Measurements from ENCODE around the gene SPATA24.
"Not testable (repeated sequence)": the region's sequence is repeated elsewhere in the genome, so short reads cannot be mapped to it uniquely, and the experiment has no call there.

Gene SPATA24

DNA sequence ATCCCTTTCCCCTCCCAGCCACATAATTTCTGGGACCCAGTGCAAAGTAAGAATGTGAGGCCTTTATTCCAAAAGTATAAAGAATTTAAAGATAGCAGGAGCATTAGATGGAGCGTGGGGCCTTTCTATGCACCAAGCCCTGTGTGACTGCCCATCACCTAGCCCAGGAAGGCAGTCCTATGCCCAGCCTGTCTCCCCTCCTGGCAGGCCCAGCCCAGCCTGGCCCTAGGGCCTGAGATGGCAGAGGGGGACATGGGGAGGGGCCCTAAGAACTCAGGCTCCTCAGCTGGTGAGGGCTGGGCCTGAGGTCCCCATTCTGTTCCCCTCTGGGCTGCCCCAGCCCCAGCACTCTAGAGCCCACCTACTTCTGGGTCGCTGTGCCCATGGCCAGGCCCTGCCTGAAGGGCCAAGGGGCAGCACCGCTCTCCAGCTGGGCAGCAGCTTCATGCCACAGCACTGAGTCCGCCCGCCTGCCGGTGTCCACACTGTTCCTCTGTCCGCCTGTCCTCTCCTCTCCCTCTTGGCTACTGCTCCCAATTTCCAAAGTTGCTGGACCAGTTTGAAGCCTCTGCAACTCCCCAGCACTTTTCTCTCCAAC is 19.8 kb downstream of the SPATA24 start:
- DNase-seq (ENCODE audit: low read depth in 3 of 3, low spot score in 1 of 3), result no peak

DNA sequence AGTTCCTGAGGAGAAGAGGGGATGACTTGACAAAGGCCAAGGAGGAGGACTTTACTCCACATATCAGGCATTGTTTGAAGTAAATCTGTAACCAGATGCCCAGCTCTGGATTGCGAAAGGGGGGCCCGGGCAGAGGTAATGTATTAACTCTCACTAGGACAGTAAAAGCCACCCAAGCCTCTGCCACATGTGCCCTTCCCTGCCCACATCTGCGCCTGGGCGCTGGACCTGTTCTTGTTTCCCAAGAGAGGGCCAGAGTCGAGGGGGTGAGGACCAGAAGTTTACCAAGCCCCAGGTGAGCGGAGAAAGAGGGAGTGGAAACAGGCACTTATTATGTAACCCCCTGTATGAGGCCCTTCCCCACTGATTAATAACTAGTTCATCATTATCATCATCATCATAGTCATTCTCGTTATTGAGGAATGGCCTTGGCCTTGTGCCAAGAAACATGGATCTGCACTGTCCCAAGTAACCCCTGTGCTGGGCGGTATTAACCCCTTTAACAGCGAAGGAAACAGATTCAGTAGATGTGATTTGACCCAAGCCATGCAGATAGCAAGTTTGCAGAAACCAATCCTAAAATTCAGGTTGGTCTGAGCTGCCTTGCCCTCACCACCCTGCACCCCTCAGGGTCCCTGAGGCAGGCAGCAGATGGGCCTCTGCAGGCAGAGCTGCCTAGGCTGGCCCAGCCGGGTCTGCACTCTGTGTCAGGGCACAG is 20.5 kb downstream of the SPATA24 start, which contains the start of gene SLC23A1:
TSS of gene SLC23A1 (minus strand) at position 23 of the 718 bp plus-strand sequence. CDS start 44 bp downstream, outside the sequence.
- DNase-seq (ENCODE audit: low read depth in 3 of 3, low spot score in 1 of 3), result no peak

DNA sequence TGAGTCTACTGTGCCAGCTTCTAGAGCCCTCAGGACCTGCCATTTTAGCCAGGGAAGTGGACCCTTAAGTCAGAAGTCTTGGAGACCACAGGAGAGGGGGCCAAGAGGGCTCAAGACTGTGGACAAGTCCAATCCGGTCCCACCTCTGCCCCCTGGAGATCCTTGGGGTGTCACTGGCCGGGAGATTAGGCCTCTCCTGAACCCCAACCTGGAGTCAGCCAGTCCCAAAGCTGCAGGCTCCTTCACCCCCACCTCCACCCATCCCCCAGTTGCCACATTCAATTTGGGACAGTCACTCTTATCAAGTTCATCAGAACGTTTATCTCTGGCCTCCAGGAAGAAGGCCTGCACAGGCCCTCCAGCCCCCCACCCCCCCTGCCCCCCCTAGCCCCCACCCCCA is 21.1 kb downstream of the SPATA24 start:
- no peak for DNase-seq (ENCODE audit: low read depth in 3 of 3, low spot score in 1 of 3)

DNA sequence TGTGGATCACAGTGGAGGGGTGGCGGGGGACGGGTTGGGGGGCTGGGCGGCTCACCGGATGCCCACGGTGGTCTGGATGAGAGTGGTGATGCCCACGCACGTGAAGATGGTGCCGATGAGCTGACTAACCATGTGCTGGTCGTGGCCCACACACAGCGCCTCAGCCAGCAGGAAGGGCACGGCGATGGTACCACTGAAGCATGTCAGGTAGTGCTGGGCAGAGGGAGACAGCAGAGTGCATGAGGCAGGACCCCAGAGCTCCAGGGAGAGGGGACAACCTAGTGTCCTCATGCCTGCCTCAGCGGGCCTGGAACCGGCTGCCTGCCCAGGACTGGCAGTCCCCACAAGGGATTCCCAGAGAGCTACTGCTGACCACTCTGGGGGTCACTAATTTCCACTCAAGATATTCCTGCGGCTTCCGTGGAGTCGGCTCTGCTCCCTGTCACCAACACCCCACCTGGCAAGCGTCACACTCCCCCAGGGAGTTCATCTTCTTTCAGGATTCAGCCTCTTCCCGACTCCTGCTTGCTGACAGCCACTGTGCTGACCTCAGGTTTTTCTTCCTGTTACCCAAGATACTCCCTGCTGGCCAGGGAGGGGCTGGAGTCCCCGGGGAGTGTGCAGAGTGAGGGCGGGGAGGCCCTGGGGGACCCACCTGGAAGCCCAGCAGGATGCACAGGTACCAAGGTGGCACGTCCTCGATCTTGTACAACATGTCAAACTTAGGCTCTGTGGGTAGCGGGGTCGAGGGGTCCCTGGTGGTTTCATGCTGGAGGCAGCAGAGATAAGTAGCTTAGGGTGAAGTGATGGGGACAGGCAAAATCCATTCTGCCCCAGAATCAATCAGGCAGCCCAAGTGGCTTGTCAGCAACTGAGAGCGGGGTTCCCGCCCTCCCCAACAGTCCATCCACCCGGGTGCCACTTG is 21.8 kb downstream of the SPATA24 start:
- DNase-seq (ENCODE audit: low read depth in 3 of 3, low spot score in 1 of 3), result no peak

DNA sequence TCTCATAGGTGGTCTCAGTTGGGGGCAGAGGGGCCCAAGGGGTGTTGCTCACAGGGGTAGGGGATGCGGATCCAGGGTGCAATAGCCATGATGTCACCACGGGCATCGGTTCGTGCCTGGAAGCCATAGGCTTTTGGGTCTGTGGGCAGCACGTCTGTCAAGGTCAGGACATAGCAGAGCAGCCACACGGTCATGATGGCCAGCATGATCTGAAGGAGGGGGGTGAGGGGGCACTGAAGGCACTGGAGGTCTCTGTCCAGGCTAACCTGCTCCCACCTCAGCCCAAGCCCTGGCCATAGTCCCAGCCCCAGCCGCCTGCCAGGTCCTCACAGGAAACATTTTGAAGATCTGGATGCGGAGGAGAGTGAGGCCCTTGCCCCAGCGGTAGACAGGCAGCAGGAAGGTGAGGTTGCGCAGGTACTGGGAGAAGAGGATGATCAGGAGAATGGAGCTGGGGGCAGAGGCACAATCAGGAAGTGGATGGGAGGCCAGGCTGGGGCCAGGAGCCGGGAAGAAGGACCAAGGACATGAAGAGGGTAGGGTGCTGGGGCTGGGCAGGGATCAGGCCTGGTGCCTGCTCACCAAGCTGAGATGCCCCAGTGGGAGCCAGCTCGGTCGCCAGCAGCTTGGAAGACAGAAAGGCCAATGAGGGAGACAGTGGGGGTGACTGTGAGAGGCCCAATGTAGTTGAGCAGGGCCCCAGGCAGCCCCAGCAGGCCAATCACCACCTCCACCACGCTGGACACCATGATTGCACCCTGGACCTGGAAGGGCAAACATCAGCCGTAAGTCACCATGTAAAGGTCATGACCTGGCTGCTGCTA is 24.1 kb downstream of the SPATA24 start:
- no peak for DNase-seq (ENCODE audit: low read depth in 3 of 3, low spot score in 1 of 3)

DNA sequence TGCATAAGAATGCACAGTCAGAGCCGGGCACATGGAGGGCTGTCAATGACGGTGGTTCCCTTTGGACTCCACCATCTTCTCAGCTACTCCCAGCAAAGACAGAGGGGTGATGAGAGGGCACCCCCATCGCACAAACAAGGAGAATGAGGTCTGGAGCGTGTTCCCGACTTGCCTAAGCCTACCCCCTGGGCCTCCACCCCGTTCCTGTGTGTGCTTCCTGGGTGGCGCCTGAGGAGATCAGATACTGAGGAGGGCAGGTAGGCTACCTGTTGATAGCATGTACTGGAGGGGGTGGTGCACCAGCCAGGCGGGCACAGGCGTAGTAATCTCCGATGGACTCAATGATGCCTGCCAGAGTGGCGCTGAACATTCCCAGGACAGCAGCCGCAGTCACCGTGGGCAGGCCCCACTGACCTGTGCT is 24.9 kb downstream of the SPATA24 start:
- DNase-seq (ENCODE audit: low read depth in 3 of 3, low spot score in 1 of 3), result no peak

DNA sequence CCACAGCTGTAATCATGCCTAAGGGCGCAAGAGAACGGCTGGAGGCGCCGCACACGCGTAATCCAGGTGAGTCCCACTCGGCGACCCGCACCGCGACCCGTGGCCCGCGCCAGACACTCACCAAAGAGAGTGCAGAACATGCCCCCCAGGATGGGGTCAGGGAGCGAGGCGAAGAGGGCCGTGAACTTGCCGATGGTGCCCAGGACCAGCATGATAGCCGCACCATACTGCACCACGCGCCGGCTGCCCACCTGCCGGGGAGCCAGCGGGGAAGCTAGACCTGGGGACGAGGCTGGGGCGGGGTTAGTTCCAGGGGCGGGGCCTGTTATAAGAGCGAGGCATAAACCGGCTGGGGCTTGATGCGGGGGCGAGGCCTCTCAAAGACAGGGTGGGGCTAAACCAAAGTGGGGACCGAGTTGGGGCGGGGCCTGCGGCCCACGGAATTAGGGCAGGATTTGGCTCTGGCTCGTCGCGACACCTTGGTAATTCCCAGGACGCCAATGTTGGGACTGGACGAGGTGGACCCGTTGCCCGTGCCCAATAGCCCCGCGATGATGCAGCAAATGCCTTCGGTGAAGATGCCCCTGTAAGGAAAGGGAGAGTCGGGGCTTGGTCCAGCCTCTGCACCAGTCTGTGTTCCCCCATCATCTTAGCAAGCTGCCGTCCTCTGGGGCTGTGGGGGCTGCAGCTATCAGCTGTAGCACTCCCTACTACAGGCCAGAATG is 25.6 kb downstream of the SPATA24 start:
- no peak for DNase-seq (ENCODE audit: low read depth in 3 of 3, low spot score in 1 of 3)

DNA sequence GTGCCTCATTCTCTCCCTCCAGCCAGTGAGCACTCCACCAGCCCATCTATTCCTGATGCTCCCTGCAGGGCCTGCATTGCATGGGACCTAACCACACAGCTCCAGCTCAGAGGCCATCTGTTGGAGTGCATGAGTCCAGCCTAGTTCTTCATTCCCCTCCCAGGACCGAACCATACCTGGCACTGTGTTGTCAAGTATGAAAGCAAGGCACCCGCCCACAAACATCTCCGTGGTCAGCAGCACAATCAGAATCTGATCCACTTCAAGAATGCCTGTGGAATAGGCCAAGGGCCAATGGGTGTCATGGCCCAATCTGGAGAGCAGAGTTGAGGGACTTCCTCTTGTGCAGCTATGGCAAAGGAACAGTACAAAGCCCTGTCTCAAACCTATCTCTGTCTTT is 26.7 kb downstream of the SPATA24 start:
- no peak for DNase-seq (ENCODE audit: low read depth in 3 of 3, low spot score in 1 of 3)

DNA sequence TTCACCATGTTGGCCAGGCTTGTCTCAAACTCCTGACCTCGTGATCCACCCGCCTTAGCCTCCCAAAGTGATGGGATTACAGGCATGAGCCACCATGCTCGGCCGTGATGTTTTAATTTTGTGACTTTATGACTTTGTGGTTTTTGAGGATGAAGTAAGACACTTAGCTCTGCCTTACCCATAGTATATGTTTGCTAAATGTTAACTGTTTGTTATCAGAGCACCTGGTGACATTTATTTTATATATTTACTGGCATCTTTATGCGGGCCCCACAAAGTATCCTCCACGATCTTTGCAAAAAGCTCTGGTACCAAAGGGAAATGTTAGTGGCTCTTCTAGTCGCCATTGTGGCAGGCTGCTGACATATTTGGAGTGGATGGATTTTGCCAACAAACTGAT is 27.5 kb downstream of the SPATA24 start:
- no peak for DNase-seq (ENCODE audit: low read depth in 3 of 3, low spot score in 1 of 3)

DNA sequence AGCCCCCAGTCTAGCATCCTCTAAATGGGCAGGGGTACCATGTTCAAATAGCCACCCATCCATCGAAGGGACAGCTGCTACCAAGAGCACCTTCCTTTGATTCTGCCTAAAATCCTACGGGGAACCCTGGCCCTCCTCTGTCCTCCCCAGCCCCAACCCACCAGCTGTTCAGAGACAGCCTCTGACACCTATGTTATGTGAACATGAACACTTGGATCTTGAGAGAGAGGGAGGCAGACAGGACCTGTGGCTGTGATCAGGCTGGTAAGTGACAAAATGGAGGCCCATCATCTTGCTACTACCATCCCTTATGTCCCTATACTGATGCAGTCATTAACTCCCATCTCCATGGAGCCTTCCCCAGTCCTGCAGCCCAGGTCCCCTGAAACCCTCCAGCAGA is 29.0 kb downstream of the SPATA24 start:
- DNase-seq (ENCODE audit: low read depth in 3 of 3, low spot score in 1 of 3), result no peak

DNA sequence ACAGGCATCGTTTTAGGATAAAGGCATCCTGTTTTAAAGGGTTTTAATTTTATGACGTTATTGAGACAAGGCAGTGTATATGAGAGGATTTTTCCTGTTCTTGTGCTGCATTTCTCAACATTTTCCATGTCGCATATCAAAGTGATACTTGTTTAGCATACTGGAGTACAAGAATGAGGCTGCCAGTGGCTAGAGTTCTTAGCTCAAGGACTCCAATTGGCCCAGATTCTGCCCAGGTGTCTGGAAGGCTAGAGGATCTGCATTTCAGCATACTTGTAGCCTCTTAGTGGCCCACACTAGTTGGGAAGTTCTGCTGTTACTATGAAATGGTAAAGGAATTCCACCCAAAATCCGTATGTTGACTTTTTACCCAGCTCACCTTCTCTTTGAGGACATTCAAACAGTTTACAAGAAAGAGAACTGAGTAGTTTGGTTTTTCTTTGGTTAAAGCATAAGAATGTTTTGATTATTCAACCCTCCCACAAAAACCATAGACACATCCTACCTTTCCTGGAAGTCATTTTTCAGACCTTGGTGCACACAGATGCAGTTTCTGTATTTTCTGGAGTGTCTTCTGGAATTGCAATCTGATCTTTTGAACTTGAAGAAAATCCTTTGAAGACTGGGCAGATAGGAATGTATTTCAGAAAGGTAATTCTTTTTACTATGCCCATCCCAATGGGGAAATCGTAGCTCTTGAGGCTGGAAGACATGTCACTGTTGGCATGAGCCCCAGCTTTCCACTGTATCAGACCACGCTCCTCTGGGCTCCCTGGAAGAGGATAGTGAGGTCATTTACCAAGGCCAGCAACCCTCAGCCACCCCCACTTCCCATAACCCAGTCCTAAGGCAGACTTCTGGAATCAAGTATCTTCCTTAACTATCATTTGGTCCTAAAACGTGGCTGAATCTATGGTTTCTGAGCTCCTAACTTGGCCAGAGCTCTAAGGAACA is 32.1 kb downstream of the SPATA24 start:
- no peak for DNase-seq (ENCODE audit: low read depth in 3 of 3, low spot score in 1 of 3)

DNA sequence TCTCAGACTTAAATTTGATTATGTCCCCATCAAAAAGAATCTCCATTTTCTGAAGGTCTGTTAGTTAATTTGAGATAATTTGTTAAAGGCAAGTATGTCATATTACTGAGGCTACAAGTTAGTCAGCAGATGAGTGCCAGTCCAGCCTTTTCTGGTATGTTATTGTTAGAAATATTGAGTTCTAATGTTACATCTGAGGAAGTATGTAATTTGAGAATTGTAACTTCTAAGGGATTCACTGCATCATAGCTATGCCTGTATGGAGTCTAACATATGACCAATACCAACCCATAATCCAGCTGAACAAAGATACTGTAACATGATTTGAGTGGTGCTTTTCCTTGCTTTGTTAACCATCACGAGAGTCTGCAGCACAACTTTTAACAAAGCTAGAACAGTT is 34.7 kb downstream of the SPATA24 start:
- no peak for DNase-seq (ENCODE audit: low read depth in 3 of 3, low spot score in 1 of 3)

DNA sequence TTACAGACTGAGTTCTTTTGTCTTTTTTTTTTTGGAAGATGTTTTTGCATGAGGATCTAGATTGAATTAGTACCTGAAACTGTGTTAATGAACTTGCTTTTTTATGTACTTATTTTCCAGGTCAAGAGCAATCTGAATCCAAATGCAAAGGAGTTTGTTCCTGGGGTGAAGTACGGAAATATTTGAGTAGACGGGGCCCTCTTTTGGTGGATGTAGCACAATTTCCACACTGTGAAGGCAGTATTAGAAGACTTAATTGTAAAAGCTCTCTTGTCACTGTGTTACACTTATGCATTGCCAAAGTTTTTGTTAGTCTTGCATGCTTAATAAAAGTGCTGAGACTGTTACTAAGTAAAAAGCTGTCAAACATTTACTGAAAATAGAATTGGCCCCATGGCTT is 35.3 kb downstream of the SPATA24 start:
- DNase-seq (ENCODE audit: low read depth in 3 of 3, low spot score in 1 of 3), result no peak

DNA sequence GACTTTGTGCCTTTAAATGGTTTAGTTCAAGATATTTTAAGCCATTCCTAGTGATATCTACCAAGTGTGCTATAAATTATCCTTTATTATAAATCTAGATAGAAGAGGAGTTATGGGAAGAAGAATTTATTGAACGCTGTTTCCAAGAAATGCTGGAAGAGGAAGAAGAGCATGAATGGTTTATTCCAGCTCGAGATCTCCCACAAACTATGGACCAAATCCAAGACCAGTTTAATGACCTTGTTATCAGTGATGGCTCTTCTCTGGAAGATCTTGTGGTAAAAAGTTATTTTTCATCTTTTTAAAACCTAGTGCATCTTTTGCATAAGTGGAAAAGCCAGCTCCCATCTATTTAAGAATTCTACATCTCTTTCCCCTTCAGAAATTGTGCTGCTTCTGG is 39.4 kb downstream of the SPATA24 start:
- DNase-seq (ENCODE audit: low read depth in 3 of 3, low spot score in 1 of 3), result no peak

DNA sequence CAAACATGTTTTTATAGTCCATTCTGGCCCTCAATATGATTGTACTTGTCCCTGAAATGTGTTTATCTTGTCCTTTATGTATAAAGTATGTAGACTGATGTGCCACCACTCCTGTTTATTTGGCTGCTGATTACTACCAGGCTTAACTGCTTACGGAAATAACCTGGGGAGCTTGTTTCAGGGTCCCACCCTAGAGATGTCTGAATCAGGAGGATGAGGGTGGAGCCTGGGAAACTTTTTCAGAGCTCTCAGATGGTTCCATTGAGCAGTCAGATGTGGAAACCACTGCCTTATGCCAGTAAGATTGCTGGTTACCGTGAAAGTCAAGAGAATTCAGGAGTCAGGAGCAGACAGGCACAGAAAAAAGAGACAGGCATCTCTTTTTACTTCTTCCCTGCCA is 40.0 kb downstream of the SPATA24 start:
- DNase-seq (ENCODE audit: low read depth in 3 of 3, low spot score in 1 of 3), result no peak

DNA sequence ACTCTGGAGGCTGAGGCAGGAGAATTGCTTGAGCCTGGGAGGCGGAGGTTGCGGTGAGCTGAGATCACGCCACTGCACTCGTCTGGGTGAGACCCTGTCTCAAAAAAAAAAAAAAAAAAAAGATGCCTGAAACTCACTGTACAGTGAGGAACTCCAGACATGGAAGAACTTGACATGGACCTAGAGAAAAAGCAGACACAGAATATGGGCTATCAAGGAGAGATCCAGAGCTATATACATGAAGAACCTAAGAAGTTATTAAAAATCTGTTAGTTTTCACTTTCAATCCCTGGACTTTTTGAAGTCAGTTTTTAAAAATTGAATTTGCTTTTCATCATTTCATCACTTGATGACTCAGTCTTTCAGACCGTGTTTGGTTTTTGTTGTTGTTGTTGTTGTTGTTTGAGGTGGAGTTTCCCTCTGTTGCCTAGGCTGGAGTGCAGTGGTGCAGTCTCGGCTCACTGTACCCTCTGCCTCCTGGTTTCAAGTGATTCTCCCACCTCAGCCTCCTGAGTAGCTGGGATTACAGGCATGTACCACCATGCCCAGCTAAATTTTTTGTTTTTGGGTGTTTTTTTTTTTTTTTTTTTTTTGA is 42.0 kb downstream of the SPATA24 start:
- DNase-seq (ENCODE audit: low read depth in 3 of 3, low spot score in 1 of 3), result no peak

DNA sequence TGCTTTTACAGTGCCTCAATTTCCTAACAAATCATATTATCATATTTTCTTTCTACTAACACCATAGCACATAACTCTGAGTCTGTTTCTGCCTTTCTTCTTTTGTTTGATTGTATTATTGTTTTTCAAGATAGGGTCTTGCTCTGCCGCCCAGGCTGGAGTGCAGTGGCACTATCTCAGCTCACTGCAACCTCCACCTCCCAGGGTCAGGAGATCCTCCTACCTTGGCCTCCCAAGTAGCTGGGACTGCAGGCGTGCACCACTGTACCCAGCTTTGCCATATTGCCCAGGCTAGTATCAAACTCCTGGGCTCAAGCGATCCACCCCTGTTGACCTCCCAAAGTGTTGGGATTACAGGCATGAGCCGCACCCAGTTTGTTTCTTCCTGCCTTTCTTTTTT is 43.5 kb downstream of the SPATA24 start:
- DNase-seq (ENCODE audit: low read depth in 3 of 3, low spot score in 1 of 3), result no peak

DNA sequence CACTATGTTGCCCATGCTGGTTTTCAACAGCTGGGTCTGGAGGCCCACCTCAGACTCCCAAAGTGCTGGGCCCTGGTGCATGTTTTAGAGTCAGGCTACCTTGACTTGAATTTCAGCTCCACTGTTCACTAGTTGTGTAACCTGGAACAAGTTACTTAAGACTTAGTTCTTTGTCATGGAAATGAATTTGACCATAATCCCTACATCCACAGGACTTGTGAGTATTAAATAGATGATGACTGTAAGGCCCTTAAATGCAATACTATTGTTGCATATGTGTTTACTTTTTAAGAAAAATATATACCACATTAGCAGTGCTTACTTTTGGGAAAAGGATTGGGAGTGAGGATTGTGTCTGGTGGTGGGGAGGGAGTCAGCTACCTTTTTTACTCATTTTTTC is 45.8 kb downstream of the SPATA24 start:
- DNase-seq (ENCODE audit: low read depth in 3 of 3, low spot score in 1 of 3), result no peak

DNA sequence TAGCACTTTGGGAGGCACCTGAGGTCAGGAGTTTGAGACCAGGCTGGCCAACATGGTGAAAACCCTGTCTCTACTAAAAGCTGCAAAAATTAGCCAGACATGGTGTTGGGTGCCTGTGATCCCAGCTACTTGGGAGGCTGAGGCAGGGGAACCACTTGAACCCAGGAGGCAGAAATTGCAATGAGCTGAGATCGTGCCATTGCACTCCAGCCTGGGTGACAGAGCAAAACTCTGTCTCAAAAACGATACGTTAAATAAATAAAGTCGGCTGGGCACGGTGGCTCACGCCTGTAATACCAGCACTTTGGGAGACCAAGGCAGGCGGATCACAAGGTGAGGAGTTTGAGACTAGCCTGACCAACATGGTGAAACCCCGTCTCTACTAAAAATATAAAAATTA is 48.0 kb downstream of the SPATA24 start:
- DNase-seq (ENCODE audit: low read depth in 3 of 3, low spot score in 1 of 3), result not testable (repeated sequence)

Measured in stimulated activated CD4-positive, alpha-beta T cell treated with anti-CD3 and anti-CD28 coated beads, TNF-alpha, amount 100 ng/mL, for 1 hour (primary cell).